GM23248 (cell line): ENCODE data around the gene TEX13A.

Source experiments
- EZH2 ChIP-seq: fragments of 200-600 bp; sonication (generic); IDR thresholded peaks from 2 replicates; pipeline ENCODE4 v1.6.1; 2018; ENCODE audit warnings: antibody characterized with exemption, mild to moderate bottlenecking; ENCODE audit not compliant: insufficient read depth, poor library complexity, severe bottlenecking
- EZH2phosphoT487 ChIP-seq: fragments of 200-600 bp; sonication (generic); IDR thresholded peaks from 2 replicates; pipeline ENCODE4 v1.6.1; 2018; ENCODE audit warnings: antibody characterized with exemption, moderate library complexity, mild to moderate bottlenecking, low read depth; ENCODE audit not compliant: insufficient read depth

DNA sequence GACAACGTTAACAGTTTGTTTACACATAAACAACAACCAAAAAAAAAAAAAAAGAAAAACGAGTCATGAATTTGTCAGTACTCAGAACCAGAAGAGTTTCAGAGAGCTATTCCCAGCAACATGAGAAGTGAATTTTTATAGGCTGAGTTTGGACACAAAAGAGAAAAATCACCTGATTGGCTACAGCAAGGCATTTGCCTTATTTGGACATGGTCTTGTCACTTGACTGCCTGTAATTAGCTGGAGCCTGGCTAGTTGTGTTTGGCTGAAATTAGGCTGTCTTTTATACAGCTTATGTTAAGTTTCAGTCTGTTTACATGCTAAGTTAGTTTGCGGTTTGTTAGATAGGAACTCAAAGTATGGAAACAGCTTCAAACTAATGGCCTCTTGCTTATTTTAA is 880 bp upstream of the TEX13A start:
- TF ChIP-seq EZH2phosphoT487 (no peak), EZH2 (no peak)
